NT2/D1 (cell line): ENCODE measurements around the gene SH3BP2.

ENCODE experiments used
- SUZ12 ChIP-seq: IDR thresholded peaks from 2 replicates; pipeline ENCODE4 v1.6.1; 2011; ENCODE audit not compliant: insufficient read length, insufficient read depth; ENCODE audit errors: extremely low read depth
- YY1 ChIP-seq: IDR thresholded peaks from 2 replicates; pipeline ENCODE4 v1.6.1; 2011; ENCODE audit not compliant: insufficient read length, insufficient read depth
- ZNF274 ChIP-seq: IDR thresholded peaks from 2 replicates; pipeline ENCODE4 v1.6.1; 2011; ENCODE audit warnings: mild to moderate bottlenecking, low read depth, low read length

- TF ChIP-seq YY1 (no peak), SUZ12 (no peak), ZNF274 (no peak)
Observed at GRCh38 chr4:2852481-2852921, 59.6 kb downstream of the SH3BP2 start.
